Right atrium auricular region (tissue), 2 donors: Measurements from ENCODE around the gene ALDH3B1. TPM values are rescaled to one million over a fixed set of nuclear protein-coding genes. Genes with fewer than 3 reads are reported as not detected.
"Not testable (repeated sequence)": the region's sequence is repeated elsewhere in the genome, so short reads cannot be mapped to it uniquely, and the experiment has no call there.

Source experiments
- DNase-seq: peaks from one replicate; pipeline ENCODE4 v3.0.0-alpha.2; 2019; ENCODE audit warnings: low spot score
- H3K27ac ChIP-seq, 2 donors: fragments of 200-600 bp; sonication (generic); 1 replicate in 1 of 2; 2 replicates in 1 of 2; pipeline ENCODE4 v1.5.1; 2016 to 2019
- H3K27me3 ChIP-seq, 2 donors: fragments of 200-600 bp; sonication (generic); one replicate each; pipeline versions ENCODE4 v1.5.1 to v1.6.0; 2017 to 2019
- H3K36me3 ChIP-seq: fragments of 200-600 bp; sonication (generic); one replicate; pipeline ENCODE4 v1.5.1; 2016
- H3K4me1 ChIP-seq, 2 donors: fragments of 200-600 bp; sonication (generic); one replicate each; pipeline versions ENCODE4 v1.5.1 to v1.6.0; 2017 to 2019
- H3K4me3 ChIP-seq, 2 donors: fragments of 200-600 bp; sonication (generic); 1 replicate in 1 of 2; 2 replicates in 1 of 2; pipeline ENCODE4 v1.5.1; 2017 to 2019; ENCODE audit warnings: mild to moderate bottlenecking in 1 of 2, moderate library complexity in 1 of 2
- H3K9me3 ChIP-seq, 2 donors: fragments of 200-600 bp; sonication (generic); one replicate each; pipeline ENCODE4 v1.5.1; 2019
- total RNA-seq, 2 donors: library from RNA; depleted of rRNA; stranded (reverse); fragments of >200 nt; gene quantifications; one replicate each; pipeline ENCODE4 v1.1.0, GENCODE V29; 2016
- TF ChIP-seq, protein P1 (sequence below), 2 donors: fragments of 200-600 bp; sonication (generic); IDR thresholded peaks; one replicate each; pipeline ENCODE4 v1.5.1; 2019; ENCODE audit warnings: antibody characterized with exemption in 2 of 2

ALDH3B1 gene
- total RNA-seq, 2 donors from 2014 or later, result 10.5 to 21.6 TPM

DNA sequence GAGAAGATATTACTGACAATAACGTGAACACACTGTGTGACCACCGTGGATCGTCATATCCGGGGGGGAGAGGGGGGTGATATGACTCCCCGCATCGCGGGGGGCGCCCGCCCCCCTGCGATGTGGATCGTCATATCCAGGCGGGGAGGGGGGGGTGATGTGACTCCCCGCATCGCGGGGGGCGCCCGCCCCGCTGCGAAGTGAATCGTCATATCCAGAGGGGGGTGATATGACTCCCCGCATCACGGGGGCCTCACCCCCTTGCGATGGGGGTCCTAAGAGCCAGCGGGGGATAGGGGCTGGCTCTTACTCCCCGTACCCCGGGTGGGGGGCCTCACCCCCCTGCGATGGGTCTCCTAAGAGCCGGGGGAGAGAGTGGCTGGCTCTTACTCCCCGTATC, 26.2 kb upstream of the ALDH3B1 start:
- Histone ChIP-seq H3K36me3 (no peaks in the 10 kb centered on the region), H3K9me3 (no peaks in the 10 kb centered on the region), H3K27me3 (no peaks in the 10 kb centered on the region), H3K27ac (no peak overlapping the region), H3K4me3 (no peak overlapping the region), H3K4me1 (no peaks in the 10 kb centered on the region)
- no peak for DNase-seq
- TF ChIP-seq, protein P1, sequence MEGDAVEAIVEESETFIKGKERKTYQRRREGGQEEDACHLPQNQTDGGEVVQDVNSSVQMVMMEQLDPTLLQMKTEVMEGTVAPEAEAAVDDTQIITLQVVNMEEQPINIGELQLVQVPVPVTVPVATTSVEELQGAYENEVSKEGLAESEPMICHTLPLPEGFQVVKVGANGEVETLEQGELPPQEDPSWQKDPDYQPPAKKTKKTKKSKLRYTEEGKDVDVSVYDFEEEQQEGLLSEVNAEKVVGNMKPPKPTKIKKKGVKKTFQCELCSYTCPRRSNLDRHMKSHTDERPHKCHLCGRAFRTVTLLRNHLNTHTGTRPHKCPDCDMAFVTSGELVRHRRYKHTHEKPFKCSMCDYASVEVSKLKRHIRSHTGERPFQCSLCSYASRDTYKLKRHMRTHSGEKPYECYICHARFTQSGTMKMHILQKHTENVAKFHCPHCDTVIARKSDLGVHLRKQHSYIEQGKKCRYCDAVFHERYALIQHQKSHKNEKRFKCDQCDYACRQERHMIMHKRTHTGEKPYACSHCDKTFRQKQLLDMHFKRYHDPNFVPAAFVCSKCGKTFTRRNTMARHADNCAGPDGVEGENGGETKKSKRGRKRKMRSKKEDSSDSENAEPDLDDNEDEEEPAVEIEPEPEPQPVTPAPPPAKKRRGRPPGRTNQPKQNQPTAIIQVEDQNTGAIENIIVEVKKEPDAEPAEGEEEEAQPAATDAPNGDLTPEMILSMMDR (IDR thresholded peaks at IDR 0.05), result no peak

DNA sequence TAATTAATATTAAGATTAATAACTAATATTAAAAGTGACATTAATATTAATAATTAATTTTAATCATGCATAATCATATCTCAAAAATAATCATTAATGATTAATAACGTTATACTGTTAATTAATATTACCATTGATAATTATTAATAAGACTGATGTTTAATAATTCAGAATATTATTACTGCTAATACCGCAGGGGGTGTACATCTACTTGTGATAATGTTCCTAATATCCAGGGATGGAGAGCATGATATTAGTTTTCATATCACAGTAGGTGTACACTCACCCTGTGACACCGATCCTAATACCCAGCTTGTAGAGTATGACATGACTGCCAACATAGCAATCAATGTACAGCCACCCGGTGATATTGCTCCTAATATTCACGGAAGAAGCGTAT, 24.8 kb upstream of the ALDH3B1 start:
- H3K4me3 ChIP-seq, H3K27ac ChIP-seq, H3K9me3 ChIP-seq, DNase-seq, H3K4me1 ChIP-seq, H3K36me3 ChIP-seq, H3K27me3 ChIP-seq: not testable (repeated sequence)

DNA sequence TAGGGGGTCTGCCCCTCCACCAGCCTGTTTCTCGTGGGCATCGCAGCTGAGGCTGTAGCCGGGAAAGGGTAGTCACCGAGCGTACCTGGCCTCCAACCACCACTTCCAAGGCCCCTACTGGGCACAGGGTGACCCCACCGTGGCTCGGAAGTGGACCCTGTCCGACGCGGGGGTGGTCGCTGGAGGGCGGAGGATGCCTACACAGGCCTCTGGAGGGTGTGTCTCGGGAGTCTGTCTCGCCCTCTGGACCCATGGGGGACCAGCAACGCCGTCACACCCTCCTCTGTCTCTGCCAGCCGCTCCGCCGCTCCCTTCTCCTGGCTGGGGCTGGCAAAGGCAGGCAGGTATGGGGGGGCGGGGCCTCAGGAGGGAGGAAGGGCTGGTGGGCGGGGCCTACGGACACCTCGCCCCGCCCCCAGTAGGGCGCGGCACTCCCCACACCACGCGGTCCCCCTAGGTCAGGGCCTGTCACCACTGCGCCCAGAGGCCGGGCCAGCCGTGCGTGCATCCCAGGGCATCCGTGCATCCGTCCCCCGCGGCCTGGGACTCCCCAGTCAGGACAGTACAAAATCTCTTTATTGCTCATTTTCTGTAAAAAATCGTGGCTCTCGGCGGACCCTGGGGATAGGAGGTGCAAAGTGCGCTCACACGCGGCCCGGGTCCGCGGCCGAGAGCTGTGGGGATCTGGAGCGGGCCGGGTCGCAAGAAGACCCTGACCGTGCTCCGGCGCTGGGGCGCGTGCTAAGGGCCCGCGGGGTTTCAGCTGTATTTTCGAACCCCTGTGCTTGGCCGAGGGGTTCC, 19.4 kb upstream of the ALDH3B1 start:
- not testable (repeated sequence) for H3K9me3 ChIP-seq, H3K27me3 ChIP-seq, H3K27ac ChIP-seq, H3K36me3 ChIP-seq, DNase-seq
- Histone ChIP-seq H3K4me1 (peaks cover 0 to 11% of the 10 kb centered on the region in 2 donors), H3K4me3 (peak overlapping the region; percentile 21 to 44)

DNA sequence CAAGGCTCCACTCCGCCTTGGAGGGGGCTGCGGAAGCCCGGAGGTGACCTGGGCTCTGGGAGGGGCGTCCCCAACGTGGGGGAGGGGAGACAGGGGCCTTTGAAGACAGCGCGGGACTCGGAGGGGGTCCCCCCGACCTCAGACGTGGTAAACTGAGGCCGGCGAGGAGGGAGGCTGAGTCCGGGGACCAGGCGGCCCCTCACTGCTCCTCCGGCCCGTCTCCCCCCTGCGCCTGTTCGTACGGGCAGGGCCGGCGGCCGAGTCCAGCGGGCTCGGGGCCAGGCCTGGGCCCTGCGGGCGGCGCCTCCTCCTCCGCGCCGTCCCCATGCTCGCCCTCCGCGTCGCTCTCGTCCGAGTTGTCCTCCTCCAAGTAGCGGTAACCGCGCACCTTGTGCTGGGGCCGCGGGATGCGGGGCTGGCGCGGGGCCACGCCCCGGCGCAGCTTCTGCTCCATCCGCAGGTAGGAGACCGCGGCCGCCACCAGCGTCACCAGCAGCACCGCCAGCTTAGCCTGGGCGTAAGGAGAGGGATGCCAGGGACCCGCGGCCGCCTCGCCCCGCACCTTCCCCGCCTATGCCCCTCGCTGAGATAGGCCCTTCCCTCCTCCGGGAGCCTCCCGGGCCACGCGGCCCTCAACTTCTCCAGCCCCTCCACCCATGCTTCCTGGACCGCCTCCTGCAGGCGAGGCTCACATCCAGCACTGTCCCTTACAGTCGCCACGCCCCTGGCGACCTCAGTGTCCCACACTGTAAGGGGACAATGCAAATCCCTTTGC, 18.6 kb upstream of the ALDH3B1 start:
- H3K36me3 ChIP-seq, DNase-seq, H3K27me3 ChIP-seq, H3K27ac ChIP-seq, H3K9me3 ChIP-seq: not testable (repeated sequence)
- Histone ChIP-seq H3K4me1 (peaks cover 0 to 11% of the 10 kb centered on the region in 2 donors), H3K4me3 (peak overlapping the region; percentile 21 to 44)

DNA sequence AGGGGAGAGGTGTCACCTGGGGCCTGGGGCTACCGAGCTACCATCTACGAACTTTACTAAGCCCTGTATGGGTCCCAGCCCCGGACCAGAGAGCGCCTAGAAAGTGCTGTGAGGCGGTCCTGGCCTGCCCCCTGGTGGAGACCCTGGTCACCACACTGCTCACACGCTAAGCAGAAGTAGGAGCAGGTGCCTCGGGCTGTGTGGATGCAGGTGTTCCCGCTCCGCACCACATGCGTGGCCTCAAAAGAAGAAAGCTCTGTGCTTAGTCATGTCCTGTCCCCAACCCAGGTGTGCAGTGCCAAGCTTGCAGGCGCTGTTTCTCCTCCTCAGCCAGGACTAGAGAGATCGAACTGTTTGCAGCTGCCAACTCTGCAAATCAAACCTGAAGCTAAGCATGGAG, 16.3 kb upstream of the ALDH3B1 start:
- H3K4me1 ChIP-seq, result peaks cover 0 to 11% of the 10 kb centered on the region in 2 donors
- not testable (repeated sequence) for H3K9me3 ChIP-seq, H3K27me3 ChIP-seq, DNase-seq, H3K36me3 ChIP-seq, H3K27ac ChIP-seq, H3K4me3 ChIP-seq
- TF ChIP-seq, protein P1 (IDR thresholded peaks at IDR 0.05), result peak; percentile 16 to 58

DNA sequence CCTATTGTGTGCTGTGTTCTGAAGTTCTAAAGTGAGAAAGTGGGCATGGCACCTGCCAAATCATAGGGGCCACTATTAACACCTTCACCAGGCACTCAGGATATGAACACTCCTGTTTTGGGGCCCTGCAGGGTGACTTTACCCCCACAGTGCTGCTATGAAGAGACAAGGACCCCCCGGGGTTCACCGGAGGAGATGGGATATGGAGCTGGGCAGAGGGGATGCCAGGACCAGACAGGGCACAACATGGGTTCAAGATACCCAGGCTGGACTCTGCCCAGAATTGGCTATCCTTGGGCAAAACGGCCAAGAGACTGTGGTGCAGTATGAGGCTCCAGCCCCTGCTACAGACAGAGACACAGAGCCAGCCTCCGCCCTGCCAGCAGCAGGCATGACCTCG, 15.7 kb upstream of the ALDH3B1 start:
- H3K27ac ChIP-seq, H3K4me3 ChIP-seq, H3K9me3 ChIP-seq, H3K36me3 ChIP-seq, H3K27me3 ChIP-seq, DNase-seq: not testable (repeated sequence)
- peaks cover 0 to 11% of the 10 kb centered on the region in 2 donors for H3K4me1 ChIP-seq

DNA sequence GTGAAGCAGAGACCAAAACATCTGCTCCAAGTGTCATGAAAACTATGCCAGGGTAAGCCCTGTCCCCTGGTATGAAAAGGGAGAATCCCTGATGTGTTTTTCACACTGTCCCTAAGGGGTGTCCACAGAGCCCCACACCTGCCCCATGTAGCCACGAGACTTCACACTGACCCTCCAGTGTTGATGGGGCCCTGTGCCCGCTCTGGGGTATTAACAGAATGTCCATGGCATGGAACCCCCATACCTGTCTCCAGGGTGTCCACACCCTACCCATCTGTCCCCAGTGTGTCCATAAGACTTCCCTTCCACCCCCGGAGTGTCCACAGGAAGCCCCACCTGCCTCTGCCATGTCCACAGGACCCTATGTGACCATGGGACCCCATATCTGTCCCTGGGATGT, 15.0 kb upstream of the ALDH3B1 start:
- not testable (repeated sequence) for H3K9me3 ChIP-seq, H3K27ac ChIP-seq, H3K36me3 ChIP-seq, H3K27me3 ChIP-seq, H3K4me3 ChIP-seq, DNase-seq
- peaks cover 0 to 11% of the 10 kb centered on the region in 2 donors for H3K4me1 ChIP-seq

DNA sequence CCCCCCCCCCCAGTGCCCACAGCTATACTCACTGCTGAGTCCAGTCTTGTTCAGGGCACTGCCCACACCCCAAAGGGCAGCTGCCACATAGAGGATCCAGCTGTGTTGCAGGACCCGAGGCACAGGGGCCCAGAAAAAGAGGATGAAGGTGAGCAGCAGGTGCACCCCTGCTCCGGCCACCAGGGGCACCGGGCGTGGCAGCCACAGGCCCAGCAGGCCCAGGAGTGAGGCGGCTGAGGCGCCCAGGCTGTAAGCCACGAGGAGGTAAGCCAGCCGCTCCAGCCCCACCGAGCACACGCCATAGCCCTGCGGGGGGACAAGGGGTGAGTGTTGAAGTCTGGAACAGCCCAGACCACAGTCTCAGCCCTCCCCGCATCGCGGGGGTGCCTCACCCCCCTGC, 14.5 kb upstream of the ALDH3B1 start:
- H3K36me3 ChIP-seq, H3K9me3 ChIP-seq, H3K27ac ChIP-seq, DNase-seq, H3K27me3 ChIP-seq, H3K4me3 ChIP-seq: not testable (repeated sequence)
- peaks cover 0 to 11% of the 10 kb centered on the region in 2 donors for H3K4me1 ChIP-seq
